ENCODE results near the gene ANGEL1.

Gene ANGEL1

GRCh38 chr14:76814726-76815645 lies 2.3 kb upstream of the ANGEL1 start:
- no peak for DNase-seq

- DNase-seq = no peak
Measured at GRCh38 chr14:76812093-76812421, 625 bp downstream of the ANGEL1 start.

- DNase-seq = no peak
Measured at GRCh38 chr14:76811561-76811960, 1.1 kb downstream of the ANGEL1 start.

GRCh38 chr14:76810953-76811400 lies 1.7 kb downstream of the ANGEL1 start:
- peak; percentile 45 for DNase-seq

GRCh38 chr14:76810525-76810924 lies 2.2 kb downstream of the ANGEL1 start:
- DNase-seq = no peak

GRCh38 chr14:76808990-76809389 lies 3.7 kb downstream of the ANGEL1 start:
- no peak for DNase-seq

GRCh38 chr14:76808011-76808410 lies 4.7 kb downstream of the ANGEL1 start:
- no peak for DNase-seq

- DNase-seq = no peak
Measured at GRCh38 chr14:76806446-76806845, 6.2 kb downstream of the ANGEL1 start.

- DNase-seq = no peak
Measured at GRCh38 chr14:76793956-76794355, 18.7 kb downstream of the ANGEL1 start.

GRCh38 chr14:76793324-76793723 lies 19.4 kb downstream of the ANGEL1 start:
- no peak for DNase-seq

- no peak for DNase-seq
Measured at GRCh38 chr14:76792422-76792821, 20.3 kb downstream of the ANGEL1 start.

- DNase-seq = no peak
Measured at GRCh38 chr14:76786601-76787000, 26.1 kb downstream of the ANGEL1 start.

GRCh38 chr14:76784881-76785280 lies 27.8 kb downstream of the ANGEL1 start:
- peak; percentile 63 for DNase-seq

- no peak for DNase-seq
Measured at GRCh38 chr14:76784266-76784874, 28.3 kb downstream of the ANGEL1 start.

GRCh38 chr14:76782885-76783566 lies 29.7 kb downstream of the ANGEL1 start:
- DNase-seq = peak; percentile 59

- DNase-seq = no peak
Measured at GRCh38 chr14:76782115-76782884, 30.4 kb downstream of the ANGEL1 start.

- peak; percentile 30 for DNase-seq
Measured at GRCh38 chr14:76781648-76782051, 31.0 kb downstream of the ANGEL1 start.

GRCh38 chr14:76780875-76781647 lies 31.6 kb downstream of the ANGEL1 start:
- DNase-seq = no peak

- DNase-seq = no peak
Measured at GRCh38 chr14:76780360-76780759, 32.3 kb downstream of the ANGEL1 start.

GRCh38 chr14:76780058-76780345 lies 32.7 kb downstream of the ANGEL1 start:
- DNase-seq = no peak

GRCh38 chr14:76779221-76780057 lies 33.2 kb downstream of the ANGEL1 start:
- no peak for DNase-seq

Data from activated CD4-positive, alpha-beta T cell treated with anti-CD3 and anti-CD28 coated beads, Interleukin-10, Interleukin-2, amounts not matched to agents 100 ng/mL and 50 ng/mL, durations not matched to agents 16 hours and 8 hours (primary cell).